ENCODE results near the gene ZNF813.
A peak's percentile ranks its signal among the peaks of the same experiment; 100 is the strongest.
"Not testable (repeated sequence)": the region's sequence is repeated elsewhere in the genome, so short reads cannot be mapped to it uniquely, and the experiment has no call there.

Gene ZNF813

GRCh38 chr19:53485046-53486004 lies 17.8 kb downstream of the ZNF813 start:
- DNase-seq: no peak

- DNase-seq: no peak
Measured at GRCh38 chr19:53492153-53492552, 24.6 kb downstream of the ZNF813 start.

- not testable (repeated sequence) for DNase-seq
Measured at GRCh38 chr19:53497311-53498023, 29.9 kb downstream of the ZNF813 start.

- not testable (repeated sequence) for DNase-seq
Measured at GRCh38 chr19:53498024-53498395, 30.5 kb downstream of the ZNF813 start.

- peak; percentile 25 for DNase-seq
Measured at GRCh38 chr19:53503151-53503550, 35.6 kb downstream of the ZNF813 start.

GRCh38 chr19:53503671-53504364 lies 36.3 kb downstream of the ZNF813 start:
- peak; percentile 10 for DNase-seq

GRCh38 chr19:53504365-53504703 lies 36.8 kb downstream of the ZNF813 start:
- DNase-seq: peak; percentile 10

GRCh38 chr19:53504885-53505284 lies 37.4 kb downstream of the ZNF813 start:
- no peak for DNase-seq

- DNase-seq: no peak
Measured at GRCh38 chr19:53506728-53507127, 39.2 kb downstream of the ZNF813 start.

GRCh38 chr19:53507523-53508442 lies 40.2 kb downstream of the ZNF813 start:
- no peak for DNase-seq

- no peak for DNase-seq
Measured at GRCh38 chr19:53509443-53509842, 41.9 kb downstream of the ZNF813 start.

- no peak for DNase-seq
Measured at GRCh38 chr19:53509845-53510244, 42.3 kb downstream of the ZNF813 start.

GRCh38 chr19:53511357-53511756 lies 43.8 kb downstream of the ZNF813 start:
- no peak for DNase-seq

- no peak for DNase-seq
Measured at GRCh38 chr19:53511933-53512374, 44.4 kb downstream of the ZNF813 start.

GRCh38 chr19:53515047-53515446 lies 47.5 kb downstream of the ZNF813 start:
- DNase-seq: not testable (repeated sequence)

GRCh38 chr19:53517114-53517741 lies 49.7 kb downstream of the ZNF813 start:
- no peak for DNase-seq

GRCh38 chr19:53518121-53518520 lies 50.6 kb downstream of the ZNF813 start:
- DNase-seq: no peak

- no peak for DNase-seq
Measured at GRCh38 chr19:53518716-53519115, 51.2 kb downstream of the ZNF813 start.

GRCh38 chr19:53519446-53519845 lies 51.9 kb downstream of the ZNF813 start:
- no peak for DNase-seq

- DNase-seq: no peak
Measured at GRCh38 chr19:53520163-53520546, 52.6 kb downstream of the ZNF813 start.

- peak; percentile 97 for DNase-seq
Measured at GRCh38 chr19:53520547-53521372, 53.2 kb downstream of the ZNF813 start.
